PC-3 (cell line): ENCODE results near the gene ANO7. TPM values are rescaled to one million over a fixed set of nuclear protein-coding genes. Genes with fewer than 3 reads are reported as not detected.

Experiments
- ATAC-seq: fragments of 200-7000 bp; cut with Tn5 transposase; 2 replicates; pipeline ENCODE4 v1.9.1; 2020; ENCODE audit warnings: mild to moderate bottlenecking, moderate library complexity
- BruUV-seq: library from RNA; stranded (reverse); fragments of 400-500 nt; replicated peaks from 2 replicates; lab custom pipeline; 2021; lab: Mats Ljungman, UMichigan
- CTCF ChIA-PET: fragments of 300-600 bp; sonication (Branson Sonifier 250); formaldehyde crosslinking; loops from one replicate; lab custom pipeline; 2022; ENCODE audit warnings: antibody characterized with exemption; lab: Charles Lee
- POLR2A ChIA-PET: fragments of 300-600 bp; sonication (Branson Sonifier 250); formaldehyde crosslinking; loops from one replicate; lab custom pipeline; 2022; ENCODE audit warnings: antibody characterized with exemption; ENCODE audit not compliant: unreplicated experiment; lab: Charles Lee
- DNase-seq: peaks from one replicate; pipeline ENCODE4 v3.0.0-alpha.2; 2015
- H2AFZ ChIP-seq: fragments of 300-600 bp; sonication (generic); 2 replicates; pipeline ENCODE4 v1.6.0; 2016; ENCODE audit warnings: antibody characterized with exemption, low read length
- H3F3A ChIP-seq: fragments of 300-600 bp; sonication (generic); one replicate; pipeline ENCODE4 v1.6.0; 2017; ENCODE audit warnings: antibody characterized with exemption, low read length, control low read depth, mild to moderate bottlenecking; ENCODE audit not compliant: unreplicated experiment
- H3K27ac ChIP-seq: fragments of 300-600 bp; sonication (generic); 2 replicates; pipeline ENCODE4 v1.5.1; 2016; ENCODE audit warnings: mild to moderate bottlenecking, low read length
- H3K27me3 ChIP-seq: fragments of 300-600 bp; sonication (generic); 2 replicates; pipeline ENCODE4 v1.6.1; 2016; ENCODE audit warnings: low read length, mixed read lengths
- H3K36me3 ChIP-seq: fragments of 300-600 bp; sonication (generic); 2 replicates; pipeline ENCODE4 v1.6.1; 2016; ENCODE audit warnings: low read depth, mixed run types, low read length, mixed read lengths
- H3K4me1 ChIP-seq: fragments of 300-600 bp; sonication (generic); 2 replicates; pipeline ENCODE4 v1.5.1; 2016; ENCODE audit warnings: low read length; ENCODE audit not compliant: insufficient read depth
- H3K4me2 ChIP-seq: fragments of 300-600 bp; sonication (generic); 2 replicates; pipeline ENCODE4 v1.6.0; 2016; ENCODE audit warnings: low read length
- H3K4me3 ChIP-seq: fragments of 300-600 bp; sonication (generic); 2 replicates; pipeline ENCODE4 v1.5.1; 2016; ENCODE audit warnings: mild to moderate bottlenecking, low read length, mixed read lengths
- H3K79me2 ChIP-seq: fragments of 300-600 bp; sonication (generic); 2 replicates; pipeline ENCODE4 v1.6.1; 2017; ENCODE audit warnings: low read length, mixed read lengths
- H3K9ac ChIP-seq: fragments of 300-600 bp; sonication (generic); 2 replicates; pipeline ENCODE4 v1.6.0; 2016; ENCODE audit warnings: mild to moderate bottlenecking, low read length
- H3K9me2 ChIP-seq: fragments of 300-600 bp; sonication (generic); replicated peaks from 2 replicates; pipeline ENCODE4 v1.6.1; 2016; ENCODE audit warnings: mixed run types, low read length, mixed read lengths
- H3K9me3 ChIP-seq: fragments of 300-600 bp; sonication (generic); 2 replicates; pipeline ENCODE4 v1.6.1; 2016; ENCODE audit warnings: low read length, mixed read lengths
- H4K20me1 ChIP-seq: fragments of 300-600 bp; sonication (generic); 2 replicates; pipeline ENCODE4 v1.6.1; 2016; ENCODE audit warnings: low read length, mixed read lengths
- EZH2 ChIP-seq: fragments of 300-600 bp; sonication (generic); IDR thresholded peaks from one replicate; pipeline ENCODE4 v1.6.1; 2017; ENCODE audit warnings: antibody characterized with exemption, mild to moderate bottlenecking, low read length; ENCODE audit not compliant: unreplicated experiment
- EZH2phosphoT487 ChIP-seq: fragments of 300-600 bp; sonication (generic); IDR thresholded peaks from 2 replicates; pipeline ENCODE4 v1.6.1; 2018; ENCODE audit warnings: mild to moderate bottlenecking, antibody characterized with exemption, low read length, borderline replicate concordance
- intact Hi-C: fragments of 100-400 bp; cut with micrococcal nuclease; formaldehyde crosslinking; loops from 2 replicates; pipeline ENCODE4 v1.9.0; 2023
- total RNA-seq: library from RNA; depleted of rRNA; stranded (reverse); fragments of >200 nt; gene quantifications from 2 replicates; pipeline ENCODE4 v1.2.3, GENCODE V29; 2014
- TF ChIP-seq, protein P1 (sequence below): fragments of 300-600 bp; sonication (generic); conservative IDR thresholded peaks from 2 replicates; pipeline ENCODE4 v1.5.1; 2017; ENCODE audit warnings: antibody characterized with exemption, low read depth, mild to moderate bottlenecking, low read length

The ANO7 gene
- total RNA-seq, 1 experiment from 2014 or later = 2.6 TPM

DNA sequence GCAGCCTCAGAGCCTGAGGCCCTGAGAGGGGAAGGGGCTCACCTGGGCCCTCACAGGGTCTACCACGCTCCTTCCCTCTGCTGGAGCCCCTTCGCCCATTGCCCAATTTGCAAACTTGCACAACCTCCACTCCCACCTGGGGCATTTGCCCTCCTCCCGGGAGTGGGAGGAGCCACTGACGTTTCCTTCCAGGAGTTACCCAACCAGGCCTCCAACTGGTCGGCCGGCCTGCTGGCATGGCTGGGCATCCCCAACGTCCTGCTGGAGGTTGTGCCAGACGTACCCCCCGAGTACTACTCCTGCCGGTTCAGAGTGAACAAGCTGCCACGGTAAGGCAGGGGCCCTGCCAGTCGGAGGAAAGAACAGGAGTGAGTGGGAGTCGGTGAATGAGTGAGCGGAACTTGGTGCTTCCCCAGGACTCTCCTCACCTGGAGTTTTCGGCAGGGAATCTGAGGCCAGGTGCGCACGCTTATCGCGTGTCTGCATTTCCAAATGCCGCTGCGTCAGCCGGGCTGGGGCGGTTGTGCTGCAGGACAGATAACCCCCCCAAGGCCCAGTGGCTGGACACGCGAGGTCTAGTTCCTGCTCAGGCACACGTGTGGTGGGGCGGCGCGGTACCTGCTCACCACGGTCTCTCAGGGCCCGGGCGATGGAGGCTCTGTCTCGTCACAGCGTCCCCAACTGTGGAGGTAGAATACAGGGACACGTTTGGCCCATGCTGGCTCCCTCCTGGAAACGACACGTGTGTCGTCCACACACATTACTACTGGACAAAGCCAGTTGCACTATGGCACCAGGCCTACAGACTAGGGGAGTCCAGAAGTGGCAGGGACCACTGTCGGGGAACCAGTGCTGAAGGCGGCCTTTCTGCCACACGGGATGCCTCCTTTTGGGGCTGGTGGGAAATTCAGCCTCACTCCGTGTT is 11.7 kb downstream of the ANO7 start:
- H3K4me3 ChIP-seq = no peak overlapping the region
- H3K4me2 ChIP-seq = no peak overlapping the region
- no peak for DNase-seq
- intact Hi-C loops = no loop called here
- H3K9me3 ChIP-seq = no peaks in the 10 kb centered on the region
- H3K27me3 ChIP-seq = no peaks in the 10 kb centered on the region
- no peaks in the 10 kb centered on the region for H3K79me2 ChIP-seq
- no peak for ATAC-seq
- no peak overlapping the region for H2AFZ ChIP-seq
- no TSS peak for BruUV-seq
- H3F3A ChIP-seq = no peaks in the 10 kb centered on the region
- POLR2A ChIA-PET = no interaction called here
- no peaks in the 10 kb centered on the region for H3K4me1 ChIP-seq
- no peak overlapping the region for H3K27ac ChIP-seq
- H3K36me3 ChIP-seq = no peaks in the 10 kb centered on the region
- TF ChIP-seq EZH2phosphoT487 (no peak), EZH2 (no peak)
- TF ChIP-seq, protein P1, sequence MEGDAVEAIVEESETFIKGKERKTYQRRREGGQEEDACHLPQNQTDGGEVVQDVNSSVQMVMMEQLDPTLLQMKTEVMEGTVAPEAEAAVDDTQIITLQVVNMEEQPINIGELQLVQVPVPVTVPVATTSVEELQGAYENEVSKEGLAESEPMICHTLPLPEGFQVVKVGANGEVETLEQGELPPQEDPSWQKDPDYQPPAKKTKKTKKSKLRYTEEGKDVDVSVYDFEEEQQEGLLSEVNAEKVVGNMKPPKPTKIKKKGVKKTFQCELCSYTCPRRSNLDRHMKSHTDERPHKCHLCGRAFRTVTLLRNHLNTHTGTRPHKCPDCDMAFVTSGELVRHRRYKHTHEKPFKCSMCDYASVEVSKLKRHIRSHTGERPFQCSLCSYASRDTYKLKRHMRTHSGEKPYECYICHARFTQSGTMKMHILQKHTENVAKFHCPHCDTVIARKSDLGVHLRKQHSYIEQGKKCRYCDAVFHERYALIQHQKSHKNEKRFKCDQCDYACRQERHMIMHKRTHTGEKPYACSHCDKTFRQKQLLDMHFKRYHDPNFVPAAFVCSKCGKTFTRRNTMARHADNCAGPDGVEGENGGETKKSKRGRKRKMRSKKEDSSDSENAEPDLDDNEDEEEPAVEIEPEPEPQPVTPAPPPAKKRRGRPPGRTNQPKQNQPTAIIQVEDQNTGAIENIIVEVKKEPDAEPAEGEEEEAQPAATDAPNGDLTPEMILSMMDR = no peak
- H4K20me1 ChIP-seq = no peaks in the 10 kb centered on the region
- H3K9ac ChIP-seq = no peak overlapping the region
- CTCF ChIA-PET = no interaction called here
- H3K9me2 ChIP-seq = no peaks in the 10 kb centered on the region

DNA sequence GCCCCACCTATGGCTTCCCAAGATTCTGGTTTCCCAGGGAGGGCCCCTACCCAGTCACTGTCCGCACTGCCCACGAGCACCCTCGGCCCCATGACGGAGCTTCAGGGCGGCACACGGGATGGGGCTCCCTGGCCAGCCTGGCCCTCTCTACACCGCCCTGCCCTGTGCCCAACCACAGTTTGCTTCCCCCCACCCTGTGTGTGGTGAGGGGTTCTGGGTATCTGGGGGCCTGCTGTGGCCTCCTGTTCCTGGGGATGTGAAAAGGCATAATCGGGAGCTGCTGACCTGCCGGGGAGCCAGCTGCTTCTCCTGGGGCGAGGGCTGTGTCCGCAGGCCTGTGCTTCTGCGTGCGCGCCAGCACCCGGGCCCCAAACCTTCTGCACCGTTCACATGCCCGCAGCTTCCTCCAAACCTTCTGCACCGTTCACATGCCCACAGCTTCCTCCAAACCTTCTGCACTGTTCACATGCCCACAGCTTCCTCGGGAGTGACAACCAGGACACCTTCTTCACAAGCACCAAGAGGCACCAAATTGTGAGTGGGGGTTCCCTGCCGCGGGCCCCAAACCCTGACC is 12.4 kb downstream of the ANO7 start:
- Histone ChIP-seq H3F3A (no peaks in the 10 kb centered on the region), H3K27ac (no peak overlapping the region), H3K9me2 (no peaks in the 10 kb centered on the region), H3K4me2 (no peak overlapping the region), H3K9me3 (no peaks in the 10 kb centered on the region), H3K36me3 (no peaks in the 10 kb centered on the region), H2AFZ (no peak overlapping the region), H3K4me3 (no peak overlapping the region), H3K27me3 (no peaks in the 10 kb centered on the region), H4K20me1 (no peaks in the 10 kb centered on the region), H3K79me2 (no peaks in the 10 kb centered on the region), H3K4me1 (no peaks in the 10 kb centered on the region), H3K9ac (no peak overlapping the region)
- ATAC-seq = no peak
- ChIA-PET POLR2A (no interaction called here), CTCF (no interaction called here)
- no TSS peak for BruUV-seq
- intact Hi-C loops = no loop called here
- TF ChIP-seq EZH2 (no peak), EZH2phosphoT487 (no peak)
- TF ChIP-seq, protein P1 = no peak
- DNase-seq = no peak
